OCI-LY3 (cell line): Measurements from ENCODE around the gene SYNE3.

Source experiments
- H2AFZ ChIP-seq: fragments of 200-600, 300-600 bp; shearing (Covaris generic); 2 replicates; pipeline ENCODE4 v1.6.0; 2014; ENCODE audit warnings: antibody characterized with exemption, low read depth, low read length
- H3K27ac ChIP-seq: fragments of 200-600, 300-600 bp; sonication (generic); 2 replicates; pipeline ENCODE4 v1.5.1; 2014; ENCODE audit warnings: mild to moderate bottlenecking, low read length, moderate library complexity, mixed read lengths
- H3K27me3 ChIP-seq: fragments of 200-600, 300-600 bp; sonication (generic); 2 replicates; pipeline ENCODE4 v1.6.1; 2014; ENCODE audit warnings: low read depth, low read length, mixed read lengths
- H3K36me3 ChIP-seq: fragments of 200-600, 300-600 bp; sonication (generic); replicated peaks from 2 replicates; pipeline ENCODE3; 2014; ENCODE audit warnings: low read depth, low read length, mixed read lengths
- H3K4me1 ChIP-seq: fragments of 300-600, 200-600 bp; sonication (generic); 2 replicates; pipeline ENCODE4 v1.6.1; 2014; ENCODE audit warnings: low read length, mixed read lengths
- H3K4me2 ChIP-seq: fragments of 200-600, 300-600 bp; sonication (generic); 2 replicates; pipeline ENCODE4 v1.6.1; 2014; ENCODE audit warnings: low read length, mixed read lengths
- H3K4me3 ChIP-seq: fragments of 300-600, 200-600 bp; sonication (generic); 2 replicates; pipeline ENCODE4 v1.5.1; 2014; ENCODE audit warnings: antibody characterized with exemption, mild to moderate bottlenecking, low read length, moderate library complexity
- H3K79me2 ChIP-seq: fragments of 300-600, 200-600 bp; shearing (Covaris generic); 2 replicates; pipeline ENCODE4 v1.6.1; 2014; ENCODE audit warnings: mild to moderate bottlenecking, low read length, mixed read lengths
- H3K9ac ChIP-seq: fragments of 300-600, 200-600 bp; shearing (Covaris generic); 2 replicates; pipeline ENCODE4 v1.6.0; 2014; ENCODE audit warnings: mild to moderate bottlenecking, low read length, moderate library complexity
- H3K9me3 ChIP-seq: fragments of 200-600, 300-600 bp; shearing (Covaris generic); 2 replicates; pipeline ENCODE4 v1.6.1; 2014; ENCODE audit warnings: low read length, mixed read lengths; ENCODE audit not compliant: insufficient read depth
- H4K20me1 ChIP-seq: fragments of 200-600, 300-600 bp; sonication (generic); 2 replicates; pipeline ENCODE4 v1.6.1; 2016; ENCODE audit warnings: low read length, mixed read lengths; ENCODE audit not compliant: insufficient read depth
- EZH2phosphoT487 ChIP-seq: fragments of 200-600 bp; shearing (Covaris generic); IDR thresholded peaks from 2 replicates; pipeline ENCODE4 v1.6.1; 2018; ENCODE audit warnings: antibody characterized with exemption, mixed run types, low read depth
- TF ChIP-seq, protein P1 (sequence below): fragments of 200-600, 300-600 bp; sonication (generic); IDR thresholded peaks from 2 replicates; pipeline ENCODE4 v1.5.1; 2014; ENCODE audit warnings: antibody characterized with exemption, low read length, low read depth

Gene SYNE3

DNA sequence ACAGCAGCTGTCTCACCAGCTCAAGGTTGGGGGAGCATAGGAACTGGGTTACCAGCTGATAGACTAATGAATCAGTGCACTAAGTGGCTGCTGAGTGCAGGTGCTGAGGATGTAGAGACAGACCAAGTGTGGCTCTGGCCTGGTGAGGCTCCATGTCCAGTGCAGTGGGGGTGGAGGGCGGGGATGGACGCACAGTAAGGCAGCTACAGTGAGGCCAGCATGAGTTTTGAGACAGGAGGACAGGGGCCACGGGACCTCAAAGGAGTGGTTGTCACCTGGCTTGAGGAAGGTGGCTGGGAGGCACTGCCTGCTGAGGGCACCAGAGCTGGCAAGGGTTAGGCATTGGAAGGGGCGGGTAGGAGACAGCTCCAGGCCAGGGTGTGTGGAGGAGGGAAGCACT is 37.0 kb downstream of the SYNE3 start:
- H3K9me3 ChIP-seq, result no peaks in the 10 kb centered on the region
- peaks cover 23% of the 10 kb centered on the region for H3K4me1 ChIP-seq
- no peak for TF ChIP-seq EZH2phosphoT487
- TF ChIP-seq, protein P1, sequence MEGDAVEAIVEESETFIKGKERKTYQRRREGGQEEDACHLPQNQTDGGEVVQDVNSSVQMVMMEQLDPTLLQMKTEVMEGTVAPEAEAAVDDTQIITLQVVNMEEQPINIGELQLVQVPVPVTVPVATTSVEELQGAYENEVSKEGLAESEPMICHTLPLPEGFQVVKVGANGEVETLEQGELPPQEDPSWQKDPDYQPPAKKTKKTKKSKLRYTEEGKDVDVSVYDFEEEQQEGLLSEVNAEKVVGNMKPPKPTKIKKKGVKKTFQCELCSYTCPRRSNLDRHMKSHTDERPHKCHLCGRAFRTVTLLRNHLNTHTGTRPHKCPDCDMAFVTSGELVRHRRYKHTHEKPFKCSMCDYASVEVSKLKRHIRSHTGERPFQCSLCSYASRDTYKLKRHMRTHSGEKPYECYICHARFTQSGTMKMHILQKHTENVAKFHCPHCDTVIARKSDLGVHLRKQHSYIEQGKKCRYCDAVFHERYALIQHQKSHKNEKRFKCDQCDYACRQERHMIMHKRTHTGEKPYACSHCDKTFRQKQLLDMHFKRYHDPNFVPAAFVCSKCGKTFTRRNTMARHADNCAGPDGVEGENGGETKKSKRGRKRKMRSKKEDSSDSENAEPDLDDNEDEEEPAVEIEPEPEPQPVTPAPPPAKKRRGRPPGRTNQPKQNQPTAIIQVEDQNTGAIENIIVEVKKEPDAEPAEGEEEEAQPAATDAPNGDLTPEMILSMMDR, result no peak
- H3K4me2 ChIP-seq, result no peak overlapping the region
- H3K79me2 ChIP-seq, result peaks cover 51% of the 10 kb centered on the region
- peaks cover 34% of the 10 kb centered on the region for H3K36me3 ChIP-seq
- no peak overlapping the region for H3K27ac ChIP-seq
- H3K9ac ChIP-seq, result no peak overlapping the region
- H2AFZ ChIP-seq, result no peak overlapping the region
- H3K4me3 ChIP-seq, result no peak overlapping the region
- no peaks in the 10 kb centered on the region for H3K27me3 ChIP-seq
- H4K20me1 ChIP-seq, result peaks cover 6% of the 10 kb centered on the region

- H4K20me1 ChIP-seq, result peaks cover 4% of the 10 kb centered on the region
- H3K9ac ChIP-seq, result no peak overlapping the region
- H3K4me1 ChIP-seq, result peaks cover 23% of the 10 kb centered on the region
- no peak overlapping the region for H3K4me2 ChIP-seq
- no peak overlapping the region for H3K4me3 ChIP-seq
- no peak overlapping the region for H2AFZ ChIP-seq
- H3K27me3 ChIP-seq, result no peaks in the 10 kb centered on the region
- H3K79me2 ChIP-seq, result peaks cover 45% of the 10 kb centered on the region
- TF ChIP-seq, protein P1, result no peak
- no peak for TF ChIP-seq EZH2phosphoT487
- H3K36me3 ChIP-seq, result peaks cover 40% of the 10 kb centered on the region
- H3K27ac ChIP-seq, result no peak overlapping the region
- H3K9me3 ChIP-seq, result no peaks in the 10 kb centered on the region
These were observed 37.6 kb downstream of the SYNE3 start for GRCh38 chr14:95478818-95479217.

DNA sequence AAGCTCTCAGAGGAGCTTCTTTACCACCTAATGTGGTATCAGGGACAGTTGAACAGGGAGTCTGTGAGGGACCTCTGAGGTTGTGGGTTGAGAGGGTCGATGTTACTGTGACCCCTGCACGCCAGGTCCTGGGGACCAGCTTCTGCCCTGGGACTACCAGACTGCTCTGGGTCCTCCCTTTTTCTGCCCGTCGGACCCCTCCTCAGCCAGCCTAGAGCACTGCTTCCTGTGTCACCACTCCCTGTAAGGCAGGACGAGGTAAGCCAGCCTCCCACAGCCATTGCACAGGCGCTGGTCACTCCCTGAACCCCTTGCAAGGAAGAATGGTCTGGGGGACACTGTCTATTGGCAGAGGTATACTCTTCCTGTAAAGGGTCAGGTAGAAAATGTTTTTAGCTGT is 38.1 kb downstream of the SYNE3 start:
- Histone ChIP-seq H3K4me2 (no peak overlapping the region), H3K9me3 (no peaks in the 10 kb centered on the region), H3K79me2 (peaks cover 44% of the 10 kb centered on the region), H3K36me3 (peaks cover 40% of the 10 kb centered on the region), H3K27me3 (no peaks in the 10 kb centered on the region), H3K27ac (no peak overlapping the region), H3K4me1 (peaks cover 23% of the 10 kb centered on the region), H2AFZ (no peak overlapping the region), H3K9ac (no peak overlapping the region), H3K4me3 (no peak overlapping the region), H4K20me1 (peaks cover 4% of the 10 kb centered on the region; the same call in 1 of the 2 replicates)
- TF ChIP-seq, protein P1, result no peak
- TF ChIP-seq EZH2phosphoT487, result no peak

DNA sequence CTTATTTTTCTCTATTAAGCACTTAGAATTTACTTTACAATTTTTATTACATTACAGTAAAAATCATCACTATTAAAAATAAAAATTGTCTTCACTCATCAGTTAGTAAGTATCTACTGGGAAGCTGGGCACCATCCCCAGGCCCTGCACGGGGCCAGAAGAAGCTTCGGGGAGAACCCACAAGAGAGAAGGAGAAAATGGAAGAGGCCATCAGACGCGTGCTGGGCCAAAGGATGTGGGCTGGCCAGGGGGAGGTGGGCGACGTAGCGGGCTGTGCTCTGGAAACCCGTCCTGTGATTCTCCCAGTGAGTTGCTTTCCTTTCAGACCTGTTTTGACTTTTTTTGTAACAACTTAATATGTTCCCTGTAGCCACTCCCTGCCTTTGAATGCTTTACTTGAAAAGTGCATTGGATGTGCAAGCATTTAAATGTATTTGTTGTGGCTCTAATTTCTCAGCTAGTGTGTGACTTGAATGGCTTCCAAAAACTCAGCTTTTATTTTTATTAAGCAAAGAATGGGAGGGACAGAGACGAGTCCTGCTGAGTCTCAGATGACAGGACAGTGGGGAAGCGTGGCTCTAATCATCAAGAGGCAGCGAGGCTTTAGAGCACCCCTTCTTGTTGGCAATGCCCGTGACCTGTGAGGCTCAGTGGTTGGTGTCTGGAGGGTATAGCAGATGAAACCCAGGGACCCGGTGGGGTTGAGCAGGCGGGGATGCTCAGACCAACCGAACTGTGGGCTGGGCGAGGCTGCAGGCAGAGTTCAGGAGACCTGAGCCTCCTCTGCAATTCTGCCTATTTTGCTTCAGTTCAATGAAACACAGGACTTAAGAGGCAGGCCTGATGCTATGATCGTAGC is 38.8 kb downstream of the SYNE3 start:
- peaks cover 4% of the 10 kb centered on the region; the same call in 1 of the 2 replicates for H4K20me1 ChIP-seq
- no peak overlapping the region for H2AFZ ChIP-seq
- H3K79me2 ChIP-seq, result peaks cover 38% of the 10 kb centered on the region
- H3K27me3 ChIP-seq, result no peaks in the 10 kb centered on the region
- H3K4me2 ChIP-seq, result no peak overlapping the region
- no peak overlapping the region for H3K4me3 ChIP-seq
- H3K4me1 ChIP-seq, result peaks cover 23% of the 10 kb centered on the region
- H3K27ac ChIP-seq, result no peak overlapping the region
- H3K9ac ChIP-seq, result no peak overlapping the region
- no peaks in the 10 kb centered on the region for H3K9me3 ChIP-seq
- H3K36me3 ChIP-seq, result peaks cover 47% of the 10 kb centered on the region
- TF ChIP-seq, protein P1, result no peak
- no peak for TF ChIP-seq EZH2phosphoT487
